Tibial nerve (tissue), 4 donors: ENCODE data around the gene ST3GAL4.

Experiments used
- CTCF ChIP-seq, 5 experiments: fragments of 200-600 bp in 3 of 5; fragments of 450-650 bp in 2 of 5; sonication (generic) in 3 of 5; IDR thresholded peaks; one replicate each; pipeline ENCODE4 v1.5.1; 2016 to 2019; ENCODE audit warnings: antibody characterized with exemption in 5 of 5, mild to moderate bottlenecking in 3 of 5, moderate library complexity in 2 of 5
- EP300 ChIP-seq, 2 donors: sonication (generic); formaldehyde crosslinking; IDR thresholded peaks; one replicate each; pipeline ENCODE4 v1.6.1; 2017; ENCODE audit warnings: antibody characterized with exemption in 2 of 2, mild to moderate bottlenecking in 1 of 2
- POLR2A ChIP-seq, 2 donors: fragments of 450-650 bp; IDR thresholded peaks; one replicate each; pipeline ENCODE4 v1.6.1; 2017; ENCODE audit warnings: antibody characterized with exemption in 2 of 2, mild to moderate bottlenecking in 2 of 2, moderate library complexity in 2 of 2

GRCh38 chr11:126383339-126384335 lies 28.2 kb downstream of the ST3GAL4 start:
- TF ChIP-seq CTCF (IDR thresholded peaks at IDR 0.05), result no peak
- no peak for TF ChIP-seq POLR2A (IDR thresholded peaks at IDR 0.05)
- TF ChIP-seq EP300 (IDR thresholded peaks at IDR 0.05), result no peak
